HG03469 (cell line): Measurements from ENCODE around the gene MED13L.
A peak's percentile ranks its signal among the peaks of the same experiment; 100 is the strongest.

ENCODE experiments used
- ATAC-seq: cut with Tn5 transposase; IDR thresholded peaks from one replicate; pipeline ENCODE4 v1.9.1; 2021; ENCODE audit warnings: mild to moderate bottlenecking, moderate library complexity, moderate number of reproducible peaks; ENCODE audit not compliant: unreplicated experiment

Gene MED13L

DNA sequence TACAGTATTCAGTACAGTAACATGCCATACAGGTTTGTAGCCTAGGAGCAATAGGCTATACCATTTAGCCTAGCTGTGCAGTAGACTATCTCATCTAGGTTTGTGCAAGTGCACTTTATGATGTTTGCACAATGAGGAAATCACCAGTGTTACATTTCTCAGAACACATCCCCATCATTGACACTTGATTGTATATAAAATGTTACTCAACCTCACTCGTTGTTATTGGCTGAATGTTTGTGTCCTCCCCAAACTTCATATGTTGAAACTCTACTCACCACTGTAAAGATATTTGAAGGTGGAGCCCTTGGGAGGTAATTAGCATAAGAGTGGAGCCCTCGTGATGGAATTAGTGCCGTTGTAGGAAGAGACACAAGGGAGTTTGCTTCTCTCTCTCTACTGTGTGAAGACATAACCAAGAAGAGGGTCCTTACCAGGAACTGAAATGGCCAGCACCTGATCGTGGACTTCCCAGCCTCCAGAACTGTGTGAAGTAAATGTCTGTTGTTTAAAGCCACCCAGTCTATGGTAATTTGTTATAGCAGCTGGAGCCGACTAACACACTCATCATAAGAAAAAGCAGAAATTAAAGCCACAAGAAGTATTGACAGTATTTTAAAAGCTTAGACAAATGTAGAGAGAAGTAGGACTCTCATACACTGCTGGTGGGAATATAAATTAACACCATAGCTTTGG is 3.2 kb upstream of the MED13L start:
- no peak for ATAC-seq

DNA sequence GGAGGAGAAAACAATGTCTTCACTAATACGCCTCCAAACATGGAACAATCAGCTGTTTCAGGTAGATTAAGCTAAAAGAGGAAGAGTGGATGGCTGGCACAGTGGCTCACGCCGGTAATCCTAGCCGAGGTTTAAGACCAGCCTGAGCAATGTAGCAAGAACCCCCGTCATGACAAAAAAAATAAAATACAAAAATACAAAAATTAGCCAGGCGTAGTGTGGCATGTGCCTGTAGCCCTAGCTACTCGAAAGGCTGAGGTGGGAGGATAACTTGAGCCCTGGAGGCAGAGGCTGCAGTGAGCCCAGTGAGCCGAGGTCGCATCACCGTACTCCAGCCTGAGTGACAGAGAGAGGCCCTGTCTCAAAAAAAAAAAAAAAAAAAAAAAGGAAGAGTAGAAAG is 1.2 kb upstream of the MED13L start:
- ATAC-seq, result no peak

DNA sequence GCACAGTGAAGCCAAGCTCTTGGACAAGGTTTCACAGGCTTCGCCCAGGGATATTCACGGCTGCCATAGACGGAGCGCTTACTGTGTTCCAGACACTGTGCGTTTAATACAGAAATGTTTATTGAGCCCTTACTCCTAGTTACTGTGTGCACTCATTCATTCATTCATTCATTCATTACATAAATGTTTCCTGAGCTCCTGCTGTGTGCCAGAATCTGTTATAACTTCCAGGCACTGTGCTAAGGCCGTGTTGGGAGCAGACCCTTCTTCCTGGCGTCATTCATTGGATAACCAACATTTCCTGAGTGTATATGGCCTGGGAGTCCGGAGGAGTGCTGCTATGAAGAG is 760 bp upstream of the MED13L start:
- ATAC-seq, result no peak

DNA sequence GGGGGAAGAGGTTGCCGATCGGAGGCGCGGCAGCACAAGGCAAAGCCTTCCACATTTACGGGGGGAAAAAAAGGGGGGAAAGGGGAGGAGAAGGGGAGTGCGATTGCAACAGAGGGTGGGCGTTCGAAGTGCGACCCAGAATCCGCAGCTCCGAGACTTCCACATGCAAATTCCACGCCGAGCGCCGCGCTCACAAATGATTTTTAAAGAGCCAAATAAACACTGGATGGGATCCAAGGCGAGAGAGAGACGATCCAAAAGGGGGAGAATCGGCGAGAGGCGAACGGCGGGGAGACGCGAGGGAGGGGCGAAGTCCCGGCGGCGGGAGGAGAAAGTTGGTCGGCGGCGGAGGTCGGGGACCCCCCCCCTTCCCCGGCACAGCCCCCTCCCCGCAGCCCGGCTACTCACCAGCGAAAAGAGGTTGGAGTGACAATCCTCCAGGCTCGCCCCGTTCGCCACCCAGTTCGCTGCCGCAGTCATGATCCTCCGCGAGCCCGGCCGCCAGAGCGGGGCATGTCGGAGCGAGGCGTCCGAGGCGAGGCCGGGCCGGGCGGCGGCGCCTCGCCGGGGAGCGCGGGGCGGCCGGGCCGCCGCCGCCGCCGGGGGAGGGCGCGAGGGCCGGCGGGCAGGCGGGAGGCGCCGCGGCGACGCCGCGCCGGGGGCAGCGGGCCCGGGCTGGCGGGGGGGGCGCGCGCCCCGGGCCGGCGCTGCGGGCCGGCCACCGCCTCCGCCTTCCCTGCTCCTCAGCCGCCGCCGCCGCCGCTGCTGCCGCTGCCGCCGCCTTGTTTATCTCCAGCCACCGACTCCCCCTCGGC is 634 bp downstream of the MED13L start:
- ATAC-seq, result peak; percentile 29

DNA sequence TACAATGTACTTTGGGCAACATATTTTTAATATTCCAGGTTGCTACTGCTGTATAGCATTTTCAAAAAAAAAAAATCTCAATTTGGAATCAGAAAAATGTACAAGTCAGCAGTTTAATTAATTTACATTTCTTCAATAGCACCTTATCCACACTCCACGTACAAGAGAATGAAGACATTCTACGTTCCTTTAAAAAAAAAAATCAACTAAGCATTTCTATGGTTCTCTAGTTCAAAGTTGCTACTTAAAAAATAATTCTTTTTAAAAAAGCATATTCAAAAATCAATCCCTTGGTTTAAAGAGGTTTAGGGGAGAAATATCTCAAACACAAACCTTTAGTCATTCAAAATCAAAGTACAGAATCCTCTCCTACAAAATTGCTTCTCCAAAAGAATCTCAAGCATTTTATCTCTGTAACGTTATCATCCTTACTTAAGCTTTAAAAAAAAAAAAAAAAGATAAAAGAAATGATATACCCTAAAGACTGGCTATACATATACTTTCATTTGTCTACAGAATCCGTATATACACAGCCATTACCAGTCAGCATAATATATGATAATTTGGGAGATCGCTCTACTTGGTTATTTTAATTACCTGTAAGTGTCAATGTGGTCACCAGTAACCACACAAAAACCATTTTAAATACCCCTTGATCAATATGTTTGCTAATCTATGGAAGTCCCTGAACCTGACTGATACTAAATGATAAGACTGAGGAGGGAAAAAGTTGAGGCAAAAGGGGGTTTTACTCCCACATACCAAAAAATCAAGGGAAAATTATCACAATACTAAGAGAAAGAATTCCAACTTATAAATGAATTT is 2.7 kb downstream of the MED13L start:
- no peak for ATAC-seq

DNA sequence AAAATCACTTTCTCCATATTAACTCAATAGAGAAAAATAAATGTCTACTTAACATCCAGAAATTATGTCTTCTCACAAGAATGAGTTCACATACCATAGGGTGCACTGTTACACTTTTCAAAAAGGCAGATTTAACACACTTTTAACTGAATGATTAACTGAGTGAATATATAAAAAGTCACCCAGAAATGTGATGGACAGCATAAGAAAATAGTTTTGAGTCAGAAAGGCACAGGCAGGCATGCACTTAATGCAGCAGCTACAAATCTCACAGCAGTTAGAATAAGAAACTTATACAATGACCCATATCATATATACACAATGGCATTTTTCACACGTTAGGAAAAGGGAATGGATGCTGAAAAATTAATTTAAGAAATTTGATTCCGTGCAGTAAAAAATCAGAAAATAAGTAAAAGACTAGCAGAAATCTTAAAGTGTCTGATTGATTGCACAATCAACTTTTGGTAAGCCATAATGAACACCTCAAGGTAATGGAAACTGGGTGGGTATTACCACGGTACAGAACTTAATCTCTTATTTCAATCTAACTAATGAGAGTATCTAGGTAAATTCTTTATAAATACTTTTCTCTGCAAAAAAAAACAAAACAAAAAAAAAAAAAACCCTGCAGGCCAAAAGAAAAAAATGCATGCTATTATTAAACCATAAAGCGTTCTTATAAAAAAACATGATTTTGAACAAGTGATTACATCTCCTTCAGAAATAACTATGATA is 3.5 kb downstream of the MED13L start:
- ATAC-seq, result no peak

DNA sequence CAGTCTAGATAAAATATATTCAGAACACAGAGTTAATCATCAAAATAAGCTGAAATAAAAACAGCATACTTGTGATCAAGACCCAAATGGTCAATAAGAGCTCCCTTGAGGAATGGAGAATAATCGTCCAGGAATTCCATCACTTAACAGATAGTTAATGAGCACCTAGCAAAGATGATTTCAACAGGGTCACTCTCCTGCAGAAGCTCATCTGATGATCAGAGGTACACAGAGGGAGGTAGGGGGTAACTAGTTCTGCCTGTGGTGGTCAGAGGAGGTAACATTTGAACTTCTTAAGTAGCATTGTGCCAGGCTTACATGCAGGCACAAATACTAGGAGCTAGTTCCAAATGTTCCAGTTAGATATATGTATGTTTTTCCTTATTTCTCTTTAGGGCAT is 9.5 kb downstream of the MED13L start:
- ATAC-seq, result no peak

DNA sequence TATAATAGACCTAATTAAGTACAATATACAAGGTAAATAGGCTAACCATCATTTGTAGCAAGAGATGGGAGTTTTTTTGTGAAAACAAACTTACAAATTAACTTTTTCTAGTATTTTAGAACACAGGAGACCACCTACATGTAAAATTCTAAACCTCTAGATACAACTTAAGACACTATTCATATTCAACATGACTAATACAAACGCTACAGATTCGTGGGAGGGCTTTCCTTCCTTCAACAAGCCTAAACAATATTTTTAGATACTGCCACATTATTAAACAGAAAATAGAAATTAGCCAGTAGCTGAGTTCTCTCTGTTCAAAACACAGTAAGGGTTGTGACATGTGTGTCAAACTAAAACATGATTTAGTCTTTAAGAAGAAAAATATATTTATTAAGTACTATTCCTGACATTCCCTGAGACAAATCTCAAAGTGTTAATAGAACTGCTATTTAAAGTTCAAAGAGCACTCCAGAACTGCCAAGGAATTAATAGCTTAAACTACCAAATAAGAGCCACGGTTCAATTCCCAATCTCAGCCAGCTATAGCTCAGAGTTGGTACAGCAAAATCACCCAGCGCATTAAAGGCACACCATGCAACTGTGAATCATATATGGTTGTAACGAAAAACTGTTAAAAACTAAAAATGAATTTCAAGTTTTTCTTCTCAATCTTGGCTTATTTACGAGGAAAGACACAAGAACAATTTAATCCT is 10.7 kb downstream of the MED13L start:
- ATAC-seq, result no peak

DNA sequence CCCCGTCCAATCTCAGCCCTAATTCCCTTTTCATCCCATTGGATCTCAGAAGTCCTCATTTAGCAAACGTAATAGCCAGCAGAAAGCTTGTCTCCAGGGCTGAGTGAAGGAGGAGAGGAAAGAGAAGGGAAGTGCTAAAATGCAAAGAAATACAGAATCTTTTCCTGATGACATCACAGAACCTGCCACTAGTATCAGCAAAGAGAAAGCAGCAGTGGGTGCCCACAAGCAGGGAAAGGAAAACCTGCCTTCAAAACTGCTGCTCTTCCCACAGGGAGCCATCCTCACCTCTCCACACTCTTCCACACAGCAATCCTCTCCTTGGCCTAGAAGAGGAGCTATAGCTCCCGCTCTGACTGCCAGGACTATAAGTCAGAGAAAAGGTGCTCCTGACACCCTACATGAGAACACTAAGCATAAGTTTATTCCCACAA is 11.3 kb downstream of the MED13L start:
- no peak for ATAC-seq

DNA sequence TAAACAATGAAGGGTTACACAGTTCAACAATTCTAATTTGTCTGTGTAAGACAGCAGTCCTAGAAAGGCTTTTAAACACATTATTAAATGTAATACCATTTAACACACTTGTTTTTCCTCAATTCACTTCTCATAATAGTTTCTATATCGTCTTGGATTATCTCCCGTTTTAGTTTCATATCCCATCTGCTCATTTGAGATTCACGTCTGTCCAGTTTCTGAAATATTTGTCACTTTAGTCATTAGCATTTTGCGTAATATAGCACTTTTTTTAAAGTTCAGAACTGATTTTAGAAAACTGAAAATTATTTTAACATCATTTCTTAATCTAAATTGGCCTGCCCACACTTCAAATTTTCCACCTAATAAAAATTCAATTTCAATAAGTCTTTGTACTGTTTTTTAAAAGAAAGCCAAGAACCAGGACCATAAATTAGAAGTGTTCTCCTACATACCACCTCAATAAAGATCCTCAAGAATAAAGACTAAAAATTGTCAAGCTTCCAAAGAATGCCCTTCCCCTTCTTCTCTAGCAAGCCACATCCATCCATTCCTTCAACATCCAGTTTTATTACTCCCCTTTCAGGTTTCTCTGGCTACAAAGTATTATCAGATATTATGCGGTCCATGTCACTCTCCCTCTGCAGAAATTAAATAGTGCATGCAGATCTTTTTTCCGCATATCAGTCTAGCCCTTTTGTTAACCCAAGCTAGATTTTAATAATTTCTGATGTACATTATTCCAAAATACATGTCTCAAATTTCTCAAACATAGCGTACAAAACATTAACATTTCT is 11.9 kb downstream of the MED13L start:
- ATAC-seq, result no peak

DNA sequence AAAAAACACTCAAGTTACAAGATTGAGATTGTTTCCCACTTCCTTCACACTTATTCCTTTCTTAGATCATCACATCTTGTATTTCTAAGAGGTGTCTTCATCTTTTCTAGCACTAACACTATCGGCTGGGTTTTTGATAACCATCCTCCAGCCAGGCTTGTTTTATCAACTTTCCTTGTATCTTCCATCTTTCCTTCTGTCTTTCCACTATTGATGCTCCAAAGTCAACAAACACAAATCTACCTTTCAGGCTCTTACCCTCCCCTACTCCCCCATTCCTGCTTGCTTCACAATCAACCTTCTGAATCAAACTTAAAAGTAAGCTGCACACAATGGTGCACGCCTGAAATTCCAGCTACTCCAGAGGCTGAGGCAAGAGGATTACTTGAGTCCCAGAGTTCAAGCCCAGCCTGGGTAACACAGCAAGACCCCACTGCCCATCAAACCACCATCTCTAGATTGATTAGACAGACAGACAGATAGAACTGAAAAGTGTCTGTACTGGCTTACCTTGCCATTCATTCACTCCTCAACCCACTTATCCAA is 12.9 kb downstream of the MED13L start:
- ATAC-seq, result no peak

DNA sequence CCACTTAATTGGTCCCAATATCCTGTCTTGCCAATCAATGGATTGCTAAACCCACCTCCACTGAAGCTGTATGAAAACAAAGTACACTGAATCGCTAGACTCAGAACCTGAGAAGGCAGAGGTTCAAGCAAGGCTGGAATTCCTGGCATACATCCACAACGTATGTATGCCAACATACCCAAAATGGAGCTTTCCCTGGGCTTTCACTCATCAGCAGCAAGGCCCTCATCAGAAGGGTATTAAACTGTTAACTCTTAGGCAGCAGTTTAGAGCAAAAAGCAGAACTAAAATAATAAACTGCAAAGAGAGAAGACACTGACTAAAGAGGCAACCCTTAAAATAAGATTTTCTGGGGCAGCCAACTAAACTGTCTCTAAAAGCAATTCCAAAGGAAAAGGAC is 13.6 kb downstream of the MED13L start:
- ATAC-seq, result no peak

DNA sequence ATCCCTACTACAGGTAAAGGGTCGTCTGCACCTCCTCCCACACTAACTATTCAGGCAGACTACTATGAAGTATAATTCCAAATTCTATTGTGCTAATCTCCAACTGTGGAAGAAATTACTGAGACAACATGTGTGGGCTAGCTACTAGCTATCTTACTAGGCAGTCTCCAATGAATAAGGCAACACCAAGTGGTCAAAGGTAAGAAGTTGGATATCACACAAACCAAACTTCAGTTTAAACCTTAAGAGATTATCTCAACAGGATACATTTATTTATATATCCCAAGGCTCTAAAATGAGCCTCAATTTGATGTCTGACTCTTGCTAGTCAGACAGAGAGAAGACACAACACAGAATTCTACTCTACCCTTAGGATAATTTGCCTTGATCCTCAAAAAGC is 14.1 kb downstream of the MED13L start:
- no peak for ATAC-seq

DNA sequence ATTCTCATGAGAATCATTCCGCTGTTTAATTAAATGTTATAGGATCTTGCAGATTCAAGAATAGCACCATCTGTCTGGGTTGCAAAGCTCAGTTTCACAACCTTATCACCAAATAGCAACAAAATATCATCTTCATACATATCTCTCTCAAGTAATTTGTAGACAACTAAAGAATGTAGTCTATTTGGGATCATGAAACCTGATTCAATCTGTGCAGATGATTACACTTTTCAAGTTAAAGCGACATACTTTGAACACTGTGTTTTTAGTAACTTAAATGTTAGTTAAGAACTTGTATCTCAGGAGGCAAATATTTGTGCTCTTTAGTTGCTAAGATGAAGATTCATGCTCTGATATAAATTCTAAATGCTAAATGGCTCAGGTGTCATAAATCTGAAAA is 14.8 kb downstream of the MED13L start:
- ATAC-seq, result no peak

DNA sequence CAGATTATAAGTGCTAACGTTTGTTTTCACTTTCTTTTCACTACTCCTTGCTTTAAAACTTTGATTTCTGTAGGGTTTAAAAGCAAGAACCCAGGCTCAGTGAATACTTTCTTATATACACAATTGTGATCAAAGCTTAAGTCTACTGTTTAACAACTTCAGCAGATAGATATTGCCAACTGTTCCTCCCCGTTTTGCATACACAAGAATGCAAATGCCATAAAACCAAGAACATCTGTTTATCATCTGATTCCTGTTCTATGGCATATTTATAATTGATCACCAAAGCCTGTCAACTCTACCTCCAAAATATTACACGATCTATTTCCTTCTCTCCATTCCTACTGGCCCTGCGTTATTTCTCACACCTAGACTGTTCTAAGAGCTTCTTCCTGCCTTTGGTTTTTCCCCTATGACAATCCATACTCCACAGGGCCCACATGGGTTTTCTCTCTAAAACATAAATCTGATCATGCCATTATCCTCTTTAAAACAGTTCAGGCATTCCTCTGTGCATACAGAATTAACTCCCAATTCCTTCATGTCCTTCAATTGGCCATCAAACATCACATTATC is 15.9 kb downstream of the MED13L start:
- no peak for ATAC-seq

DNA sequence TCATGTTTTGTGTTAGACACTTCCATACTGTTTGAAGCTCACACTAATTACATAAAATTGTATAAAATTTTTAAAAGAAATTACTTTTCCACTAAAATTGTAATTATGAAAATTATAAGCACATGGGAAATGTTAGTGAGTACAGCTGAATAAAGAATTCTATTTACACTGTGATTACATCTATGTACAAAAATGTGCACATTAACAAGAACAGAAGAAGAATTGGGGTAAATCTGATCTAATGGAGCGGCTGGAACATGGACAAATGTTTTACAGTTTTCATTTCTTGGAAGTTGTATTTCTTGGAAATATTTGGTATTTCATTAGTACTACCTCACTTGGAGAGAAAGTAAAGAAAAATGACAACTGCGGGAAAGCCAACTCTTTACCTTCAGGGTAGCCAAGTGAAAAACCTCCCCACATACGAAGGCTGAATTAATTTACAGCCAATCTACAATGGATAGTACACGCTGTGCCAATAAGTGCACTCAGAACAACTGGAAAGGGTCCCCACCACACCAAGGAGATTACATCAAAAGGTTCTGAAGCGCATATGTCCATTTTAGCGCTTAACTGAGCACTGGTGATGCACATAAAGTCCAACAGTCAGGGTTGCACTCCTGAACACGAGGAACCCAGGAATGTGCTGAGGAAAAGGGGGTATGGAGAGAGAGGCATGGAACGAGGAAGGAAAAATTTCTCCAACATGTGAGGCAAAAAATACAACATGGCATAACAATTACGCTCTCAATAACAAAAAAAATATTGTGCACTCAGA is 17.5 kb downstream of the MED13L start:
- ATAC-seq, result no peak

DNA sequence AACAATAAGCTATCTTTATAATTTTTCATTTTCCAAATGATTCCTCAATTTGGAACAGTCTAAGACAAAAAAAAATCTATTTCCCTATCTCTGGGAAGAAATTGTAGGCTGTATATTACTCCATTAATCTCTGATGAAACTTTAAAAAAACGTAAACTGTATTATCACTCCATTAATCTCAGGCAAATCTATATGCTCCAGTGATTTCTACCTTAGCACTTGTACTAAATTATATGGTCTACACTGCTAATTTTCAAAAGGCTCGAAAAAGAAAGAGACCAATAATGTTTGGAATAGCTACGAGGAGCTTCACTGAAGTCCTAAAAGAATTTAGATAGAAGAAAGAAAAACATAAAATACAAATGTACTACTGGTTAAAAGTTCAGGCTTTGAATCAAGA is 19.7 kb downstream of the MED13L start:
- no peak for ATAC-seq

DNA sequence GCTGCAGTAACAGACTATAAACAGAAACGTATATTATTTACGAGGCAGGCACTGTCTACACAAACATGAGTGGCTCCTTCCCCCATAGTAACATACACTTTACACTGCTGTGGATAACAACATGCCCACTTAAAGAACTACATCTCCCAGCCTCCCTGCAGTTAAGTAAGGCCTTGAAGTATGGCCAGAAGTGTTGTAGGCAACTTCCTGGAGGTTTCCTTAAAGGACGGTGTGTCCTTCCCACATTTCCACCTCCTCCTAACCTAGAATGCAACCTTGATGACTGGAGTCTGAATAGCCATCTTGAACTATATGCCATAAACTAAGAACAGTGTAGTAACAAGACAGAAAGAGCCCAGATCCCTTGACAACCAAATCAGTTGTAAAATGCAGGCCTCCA is 20.3 kb downstream of the MED13L start:
- ATAC-seq, result no peak
